ENCODE measurements around the gene HBG2.

Gene HBG2

GRCh38 chr11:5275369-5276110 lies 21.0 kb upstream of the HBG2 start:
- no peak for TF ChIP-seq CEBPB (IDR thresholded peaks at IDR 0.05)
- TF ChIP-seq EGR1 (IDR thresholded peaks at IDR 0.05) = no peak
- no peak for TF ChIP-seq CREB1 (IDR thresholded peaks at IDR 0.05; ENCODE audit: low read depth)
- TF ChIP-seq USF1 (IDR thresholded peaks at IDR 0.05) = no peak
- TF ChIP-seq EP300 (IDR thresholded peaks at IDR 0.05; ENCODE audit: borderline replicate concordance) = no peak
- TF ChIP-seq RAD21 (IDR thresholded peaks at IDR 0.05; ENCODE audit: low read depth) = no peak
- TF ChIP-seq FOXM1 (IDR thresholded peaks at IDR 0.05; ENCODE audit: borderline replicate concordance, low read depth) = no peak
- no peak for TF ChIP-seq REST (IDR thresholded peaks at IDR 0.05; ENCODE audit: low read depth)
- no peak for TF ChIP-seq TAF1 (IDR thresholded peaks at IDR 0.05; ENCODE audit: low read depth)
- no peak for TF ChIP-seq NFIC (IDR thresholded peaks at IDR 0.05)
- TF ChIP-seq MAX (IDR thresholded peaks at IDR 0.05) = no peak
- TF ChIP-seq YY1 (IDR thresholded peaks at IDR 0.05; ENCODE audit: low read depth) = no peak
- TF ChIP-seq TEAD4 (IDR thresholded peaks at IDR 0.05) = no peak
- TF ChIP-seq TCF12 (IDR thresholded peaks at IDR 0.05; ENCODE audit: low read depth) = no peak
- no peak for TF ChIP-seq ZBTB7A (IDR thresholded peaks at IDR 0.05; ENCODE audit: low read depth)

GRCh38 chr11:5274395-5274794 lies 19.8 kb upstream of the HBG2 start:
- TF ChIP-seq RAD21 (IDR thresholded peaks at IDR 0.05; ENCODE audit: low read depth) (no peak), FOXM1 (IDR thresholded peaks at IDR 0.05; ENCODE audit: borderline replicate concordance, low read depth) (no peak), MAX (IDR thresholded peaks at IDR 0.05) (no peak)

GRCh38 chr11:5272395-5273017 lies 17.9 kb upstream of the HBG2 start:
- TF ChIP-seq ZBTB7A (IDR thresholded peaks at IDR 0.05; ENCODE audit: low read depth) = no peak
- no peak for TF ChIP-seq MAX (IDR thresholded peaks at IDR 0.05)
- no peak for TF ChIP-seq TEAD4 (IDR thresholded peaks at IDR 0.05)
- TF ChIP-seq NFIC (IDR thresholded peaks at IDR 0.05) = no peak
- TF ChIP-seq EGR1 (IDR thresholded peaks at IDR 0.05) = no peak
- no peak for TF ChIP-seq TCF12 (IDR thresholded peaks at IDR 0.05; ENCODE audit: low read depth)
- no peak for TF ChIP-seq FOXM1 (IDR thresholded peaks at IDR 0.05; ENCODE audit: borderline replicate concordance, low read depth)
- TF ChIP-seq YY1 (IDR thresholded peaks at IDR 0.05; ENCODE audit: low read depth) = no peak
- no peak for TF ChIP-seq RAD21 (IDR thresholded peaks at IDR 0.05; ENCODE audit: low read depth)
- TF ChIP-seq CEBPB (IDR thresholded peaks at IDR 0.05) = no peak
- no peak for TF ChIP-seq REST (IDR thresholded peaks at IDR 0.05; ENCODE audit: low read depth)
- TF ChIP-seq EP300 (IDR thresholded peaks at IDR 0.05; ENCODE audit: borderline replicate concordance) = no peak
- TF ChIP-seq USF1 (IDR thresholded peaks at IDR 0.05) = no peak
- no peak for TF ChIP-seq TAF1 (IDR thresholded peaks at IDR 0.05; ENCODE audit: low read depth)
- TF ChIP-seq CREB1 (IDR thresholded peaks at IDR 0.05; ENCODE audit: low read depth) = no peak

GRCh38 chr11:5269715-5270147 lies 15.2 kb upstream of the HBG2 start, which contains the start of gene HBE1:
Gene HBE1 (minus strand): TSS chr11:5269945. CDS start chr11:5269890, 55 bp downstream.
- TF ChIP-seq YY1 (IDR thresholded peaks at IDR 0.05; ENCODE audit: low read depth) = no peak
- TF ChIP-seq EGR1 (IDR thresholded peaks at IDR 0.05) = no peak
- TF ChIP-seq NFIC (IDR thresholded peaks at IDR 0.05) = no peak
- no peak for TF ChIP-seq EP300 (IDR thresholded peaks at IDR 0.05; ENCODE audit: borderline replicate concordance)
- TF ChIP-seq TAF1 (IDR thresholded peaks at IDR 0.05; ENCODE audit: low read depth) = no peak
- no peak for TF ChIP-seq USF1 (IDR thresholded peaks at IDR 0.05)
- TF ChIP-seq TEAD4 (IDR thresholded peaks at IDR 0.05) = no peak
- no peak for TF ChIP-seq TCF12 (IDR thresholded peaks at IDR 0.05; ENCODE audit: low read depth)
- TF ChIP-seq CEBPB (IDR thresholded peaks at IDR 0.05) = no peak
- TF ChIP-seq MAX (IDR thresholded peaks at IDR 0.05) = no peak
- no peak for TF ChIP-seq REST (IDR thresholded peaks at IDR 0.05; ENCODE audit: low read depth)
- no peak for TF ChIP-seq RAD21 (IDR thresholded peaks at IDR 0.05; ENCODE audit: low read depth)
- no peak for TF ChIP-seq FOXM1 (IDR thresholded peaks at IDR 0.05; ENCODE audit: borderline replicate concordance, low read depth)
- TF ChIP-seq CREB1 (IDR thresholded peaks at IDR 0.05; ENCODE audit: low read depth) = no peak
- no peak for TF ChIP-seq ZBTB7A (IDR thresholded peaks at IDR 0.05; ENCODE audit: low read depth)

All from Ishikawa (cell line).